GM18517 (cell line): ENCODE results near the gene CD164L2.
"Not testable (repeated sequence)": the region's sequence is repeated elsewhere in the genome, so short reads cannot be mapped to it uniquely, and the experiment has no call there.

Experiments used
- ATAC-seq: cut with Tn5 transposase; IDR thresholded peaks from one replicate; pipeline ENCODE4 v1.9.1; 2021; ENCODE audit warnings: mild to moderate bottlenecking, moderate library complexity; ENCODE audit not compliant: unreplicated experiment

CD164L2 gene

DNA sequence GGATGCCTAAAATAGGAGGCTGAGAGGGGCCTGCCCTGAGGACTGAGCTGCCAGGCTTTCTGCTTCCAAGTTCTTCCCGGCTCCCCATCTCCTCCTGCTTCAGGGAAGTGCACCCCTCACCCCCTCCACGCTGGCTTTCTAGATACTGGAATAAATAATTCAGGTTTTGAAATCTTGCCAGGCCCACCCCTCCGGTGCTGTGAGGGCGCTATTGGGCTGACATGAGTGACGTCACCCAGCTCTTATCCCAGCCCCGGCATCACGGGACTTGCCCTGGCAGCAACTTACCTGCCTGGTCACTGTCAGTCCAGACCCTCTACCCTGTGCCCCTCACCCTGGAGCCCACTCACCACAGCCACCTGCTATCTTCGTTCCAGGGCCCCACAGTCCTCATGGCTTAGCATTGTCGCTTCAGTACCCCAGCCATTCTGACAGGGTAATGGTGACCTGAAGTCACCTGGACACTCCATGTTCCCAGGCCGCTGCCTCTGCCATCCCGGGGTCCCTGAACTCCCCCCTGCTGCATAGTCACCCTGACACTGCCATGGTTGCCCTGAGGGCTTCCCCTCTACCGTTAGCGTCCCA is 8.5 kb upstream of the CD164L2 start:
- no peak for ATAC-seq

DNA sequence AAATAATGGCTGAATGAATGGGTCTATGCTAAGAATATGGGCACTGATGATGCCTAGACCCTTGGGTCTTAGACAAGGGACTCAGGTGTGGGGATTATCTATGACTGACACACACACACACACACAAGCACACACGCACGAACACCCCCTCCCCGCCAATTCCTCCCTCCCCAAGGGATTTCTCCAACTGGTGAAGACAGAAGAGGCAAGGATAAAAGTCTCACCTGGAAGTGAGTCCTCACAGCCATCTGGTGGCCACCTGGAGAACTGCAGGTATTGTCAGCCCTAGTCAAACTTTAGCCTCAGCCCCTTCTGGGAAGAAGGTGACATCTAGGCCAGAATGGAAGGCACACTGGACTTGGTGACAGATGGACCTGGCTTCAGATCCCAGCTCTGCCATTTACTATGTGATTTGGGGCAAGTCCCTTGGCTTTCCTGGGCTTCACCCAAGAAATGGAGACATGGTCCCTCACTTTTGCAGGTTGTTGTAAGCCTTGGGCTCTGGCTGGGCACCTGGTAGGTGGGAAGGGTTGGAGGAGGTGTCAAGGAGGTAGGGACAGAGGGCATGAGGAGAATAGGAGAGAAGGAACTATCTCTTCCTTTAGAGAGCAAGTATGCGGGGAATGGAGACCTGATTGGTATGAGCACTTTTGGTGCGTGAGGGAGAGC is 5.3 kb upstream of the CD164L2 start:
- no peak for ATAC-seq

DNA sequence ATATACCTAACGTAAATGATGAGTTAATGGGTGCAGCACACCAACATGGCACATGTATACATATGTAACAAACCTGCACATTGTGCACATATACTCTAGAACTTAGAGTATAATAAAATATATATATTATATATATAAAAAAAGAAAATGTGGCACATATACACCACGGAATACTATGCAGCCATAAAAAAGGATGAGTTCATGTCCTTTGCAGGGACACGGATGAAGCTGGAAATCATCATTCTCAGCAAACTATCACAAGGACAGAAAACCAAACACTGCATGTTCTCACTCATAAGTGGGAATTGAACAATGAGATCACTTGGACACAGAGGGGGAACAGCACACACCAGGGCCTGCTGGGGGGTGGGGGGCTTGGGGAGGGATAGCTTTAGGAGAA is 1.7 kb upstream of the CD164L2 start:
- not testable (repeated sequence) for ATAC-seq

DNA sequence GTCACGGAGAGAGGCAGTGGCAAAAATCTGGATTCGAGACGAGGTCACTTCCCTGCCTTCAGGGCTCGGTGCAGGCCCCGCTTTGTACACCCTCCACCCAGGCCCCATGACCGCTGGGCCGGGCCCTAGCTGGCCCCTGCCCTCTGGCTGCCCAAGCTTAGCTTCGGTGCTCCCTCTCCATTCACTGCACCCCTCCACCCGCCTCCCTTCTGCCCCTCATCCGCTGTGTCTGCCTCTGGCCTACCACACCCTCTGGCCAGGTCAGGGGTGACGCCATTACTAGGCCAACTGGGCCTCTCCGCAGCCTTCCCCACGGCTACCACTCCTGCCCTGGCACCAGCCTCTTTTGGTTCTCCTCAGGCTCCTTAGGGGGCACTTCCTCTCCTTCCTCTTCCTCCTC is 528 bp upstream of the CD164L2 start:
- ATAC-seq = no peak

DNA sequence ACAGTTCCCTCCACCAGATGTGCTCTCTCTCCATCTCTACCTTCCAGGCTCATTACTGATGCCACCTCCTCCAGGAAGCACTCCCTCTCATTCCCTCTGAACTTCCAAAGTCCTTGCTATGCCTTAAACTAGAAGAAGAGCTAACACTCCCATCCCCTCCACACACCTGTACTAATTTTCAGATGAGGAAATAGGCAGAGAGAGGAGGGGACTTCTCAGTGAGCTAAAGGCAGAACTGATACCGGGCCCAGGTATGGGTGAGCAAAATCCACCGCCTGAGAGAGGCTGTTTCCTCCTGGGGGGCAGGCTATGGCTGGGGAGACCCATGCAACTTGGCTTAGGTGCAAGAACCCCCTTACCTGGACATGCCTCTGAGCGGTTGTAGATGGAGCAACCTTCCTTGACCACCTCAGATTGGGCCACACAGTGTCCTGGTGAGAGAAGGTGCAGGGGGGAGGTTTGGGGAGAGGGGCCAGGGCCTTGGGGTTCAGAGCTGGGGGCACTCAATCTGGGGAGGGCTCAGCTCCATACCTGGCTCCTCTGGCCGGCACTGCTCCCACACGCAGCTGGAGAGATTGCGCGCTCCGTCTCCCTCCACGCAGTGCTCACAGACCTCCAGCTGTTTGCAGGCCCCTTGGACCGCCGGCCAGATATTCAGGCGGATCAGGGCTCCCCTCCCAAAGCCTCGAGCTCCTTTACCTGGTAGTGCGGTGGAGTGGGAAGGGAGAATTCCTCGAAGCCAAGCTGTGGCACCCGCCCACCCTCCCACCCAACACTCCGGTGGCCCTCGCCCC is 967 bp downstream of the CD164L2 start:
- no peak for ATAC-seq

DNA sequence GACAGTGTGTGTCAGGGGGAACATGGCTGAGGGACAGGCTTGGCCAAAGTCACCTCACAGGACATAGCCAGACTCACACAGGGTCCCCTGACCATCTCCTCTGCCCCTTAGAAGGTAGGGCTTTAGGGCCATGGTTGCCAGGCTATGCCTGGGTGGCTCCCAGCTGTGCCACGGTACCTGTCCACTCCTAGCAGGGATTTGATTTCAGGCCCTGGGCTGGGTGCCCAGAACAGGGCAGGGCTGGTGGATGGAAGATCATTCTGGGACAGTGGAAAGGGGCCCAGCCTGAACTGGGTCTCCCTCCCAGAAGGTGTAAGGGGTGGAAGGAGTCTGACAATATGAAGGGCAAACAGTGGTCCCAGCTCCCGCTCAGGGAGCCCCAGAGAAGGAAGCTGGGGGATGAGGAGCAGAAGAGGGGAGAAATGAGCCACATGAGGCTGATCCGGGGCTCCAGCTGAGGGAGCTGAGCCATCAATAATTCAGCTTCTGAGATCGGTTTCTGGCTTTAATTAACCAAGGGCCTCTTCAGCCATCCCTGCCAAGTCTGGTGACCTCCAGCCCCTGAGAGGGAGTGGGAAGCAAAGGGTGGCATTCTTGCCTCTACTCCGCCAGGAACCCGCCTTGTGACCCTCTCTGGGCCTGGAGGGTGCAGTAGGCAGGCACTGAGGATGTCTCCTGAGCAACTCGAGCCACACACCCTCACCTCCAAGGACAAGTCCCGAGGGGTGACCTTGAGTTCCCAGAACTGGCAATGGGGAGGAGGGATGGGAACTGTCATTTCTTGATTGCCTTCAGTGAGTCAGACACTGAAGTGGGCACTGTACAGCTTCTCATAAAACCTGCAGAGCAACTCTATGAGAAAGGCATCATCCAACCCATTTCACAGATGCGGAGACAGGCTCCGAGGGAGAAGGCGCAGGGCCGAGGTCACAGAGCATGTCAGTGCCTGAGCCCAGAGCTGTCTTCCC is 2.1 kb downstream of the CD164L2 start:
- no peak for ATAC-seq

DNA sequence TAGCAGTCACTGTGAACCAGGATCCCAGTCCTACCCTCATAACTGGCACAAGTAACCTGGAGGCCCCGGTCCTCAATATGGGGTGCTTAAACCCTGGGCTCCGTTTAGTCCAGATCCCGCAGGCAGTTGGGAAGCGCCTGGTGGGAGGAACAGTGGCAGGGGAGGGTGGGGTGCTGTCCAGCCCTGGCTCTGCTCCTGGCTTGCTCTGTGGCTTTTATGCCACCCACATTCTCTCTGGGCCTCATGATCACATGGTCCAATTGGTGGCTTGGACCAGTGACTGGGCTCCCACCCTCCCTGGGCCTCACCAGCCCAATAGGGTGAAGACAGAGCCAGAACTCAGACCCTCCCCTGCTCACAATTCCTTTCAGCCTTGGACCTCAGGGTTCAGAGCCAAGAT is 2.9 kb downstream of the CD164L2 start:
- no peak for ATAC-seq

DNA sequence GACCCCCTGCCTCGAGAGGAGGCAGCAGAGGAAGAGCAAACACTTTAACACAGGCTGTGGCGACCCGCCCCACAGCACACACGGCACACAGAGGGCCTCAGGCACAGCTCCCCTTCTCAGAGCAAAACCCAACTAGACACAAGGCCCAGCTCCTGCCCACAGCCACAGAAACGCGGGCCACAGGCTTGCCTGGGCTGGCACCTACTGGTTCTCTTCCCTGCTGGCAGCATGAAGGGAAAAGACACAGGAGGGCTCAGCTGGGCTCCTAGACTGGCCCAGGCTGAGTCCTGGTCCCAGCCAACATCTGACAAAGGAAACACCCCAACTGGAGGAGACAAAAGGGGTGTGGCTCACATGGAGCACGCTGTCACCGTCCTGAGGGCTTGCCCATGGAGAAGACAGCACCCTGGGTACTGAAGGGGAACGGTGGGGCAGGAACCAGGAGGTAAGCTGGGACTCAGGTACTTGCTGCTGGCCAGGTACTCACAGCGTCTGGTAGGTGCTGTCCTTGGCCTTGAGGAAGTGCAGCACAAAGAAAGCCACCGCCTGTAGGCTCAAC is 3.5 kb downstream of the CD164L2 start:
- ATAC-seq = no peak

DNA sequence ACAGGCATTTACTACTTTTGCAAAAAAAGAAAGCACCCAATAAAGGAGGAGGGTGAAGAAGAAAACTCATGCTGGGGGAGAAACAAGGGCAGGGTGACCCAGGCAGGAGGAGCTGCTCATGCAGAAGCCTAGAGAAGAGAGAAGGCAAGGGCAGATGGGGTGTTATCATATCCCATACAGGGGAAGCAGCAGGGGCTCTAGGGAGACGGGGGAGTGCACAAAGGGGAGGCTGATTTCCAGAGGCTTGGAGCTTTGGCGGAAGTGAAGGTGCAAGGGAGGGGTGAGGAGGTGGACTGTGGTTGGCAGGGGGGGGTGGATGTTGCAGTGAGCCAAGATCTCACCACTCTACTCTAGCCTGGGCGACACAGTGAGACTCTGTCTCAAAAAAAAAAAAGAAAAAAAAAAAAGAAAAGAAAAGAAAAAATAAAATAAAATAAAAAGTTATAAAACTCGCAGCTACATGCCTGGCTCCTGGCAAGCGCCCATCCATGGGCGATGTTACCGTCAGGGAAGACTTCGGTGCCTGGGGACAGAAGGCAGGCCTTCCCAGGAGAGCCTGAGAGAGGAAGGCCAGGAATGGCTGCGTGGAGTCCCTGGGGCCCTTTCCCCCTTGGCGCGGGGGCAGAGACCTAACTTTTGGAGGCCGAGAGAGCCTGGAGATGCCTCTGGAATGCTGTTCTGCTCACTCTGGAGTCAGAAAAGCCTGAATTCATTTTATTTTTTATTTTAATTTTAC is 5.2 kb downstream of the CD164L2 start:
- ATAC-seq = no peak

DNA sequence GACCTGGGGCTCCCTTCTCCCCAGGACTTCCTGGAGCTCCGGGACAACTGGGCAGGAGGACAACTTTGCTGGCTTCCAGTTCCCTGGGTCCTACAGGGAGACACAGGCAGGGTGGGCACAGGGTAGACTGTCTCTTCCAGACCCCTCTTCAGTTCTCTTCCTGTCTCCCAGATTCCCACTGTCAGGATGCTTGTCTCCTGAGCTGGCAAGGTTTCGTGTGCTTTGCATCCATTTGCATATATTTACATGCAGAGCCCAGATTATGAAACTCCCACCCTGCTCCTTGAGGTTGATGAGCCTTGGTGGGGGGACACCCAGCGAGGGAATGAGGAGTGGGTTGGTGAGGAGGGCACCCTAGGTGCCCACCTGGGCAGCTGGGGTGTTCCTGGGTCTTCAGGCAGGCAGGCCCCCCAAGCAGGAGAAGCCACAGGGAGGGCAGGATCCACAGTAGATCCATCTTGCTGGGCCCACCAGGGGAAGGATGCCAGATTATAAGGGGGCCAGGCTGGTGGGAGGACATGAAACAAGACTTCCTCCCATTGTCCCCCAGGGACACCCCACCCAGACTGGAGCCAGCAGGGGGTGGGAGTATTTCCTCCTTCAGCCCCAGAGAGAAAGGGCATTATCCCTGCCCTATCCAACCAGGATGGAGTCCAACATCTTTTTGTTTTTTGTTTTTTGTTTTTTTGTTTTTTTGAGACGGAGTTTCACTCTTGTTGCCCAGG is 8.6 kb downstream of the CD164L2 start, which contains the start of gene FCN3:
FCN3 (minus strand) TSS at position 463 of the 725 bp plus-strand sequence; CDS start at position 457, 6 bp downstream.
- ATAC-seq = no peak

DNA sequence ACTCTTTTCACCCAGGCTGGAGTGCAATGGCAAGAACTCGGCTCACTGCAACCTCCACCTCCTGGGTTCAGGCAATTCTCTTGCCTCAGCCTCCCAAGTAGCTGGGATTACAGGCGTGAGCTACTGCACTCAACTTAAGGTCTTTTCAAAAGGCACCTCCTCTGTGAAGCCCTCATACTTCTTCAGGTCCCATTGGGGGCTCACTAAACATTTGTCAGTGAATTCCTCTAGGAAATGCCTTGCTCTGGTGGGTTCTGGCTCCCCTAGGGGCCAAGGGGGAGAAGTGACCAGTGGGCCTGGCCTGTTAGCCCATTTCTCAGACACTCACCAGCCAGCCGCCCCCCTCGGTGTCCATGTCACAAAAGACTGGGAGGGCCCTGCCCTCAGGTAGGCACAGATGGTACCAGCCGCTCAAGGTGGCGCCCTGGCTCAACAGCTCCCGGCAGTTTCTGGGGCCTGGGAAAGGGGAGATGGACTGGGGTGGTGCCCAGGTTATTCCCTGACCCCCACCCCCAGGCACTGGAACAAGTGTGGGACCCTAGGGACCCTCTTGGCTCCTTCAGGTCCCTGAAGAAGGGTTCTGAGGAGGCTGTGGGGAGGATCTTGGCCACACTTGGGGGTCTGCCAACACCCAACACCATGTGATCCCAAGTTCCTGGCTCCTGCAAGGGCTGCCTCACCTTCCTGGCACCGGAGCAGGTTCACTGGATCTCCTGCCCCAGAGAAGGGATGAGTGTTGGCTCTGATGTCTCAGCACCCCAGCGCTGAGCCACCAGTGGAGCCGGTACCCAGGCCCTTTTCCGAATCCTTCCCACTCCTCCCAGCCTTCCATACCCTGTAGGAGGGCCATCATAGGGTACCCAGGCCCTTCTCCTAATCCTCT is 10.1 kb downstream of the CD164L2 start:
- ATAC-seq = no peak

DNA sequence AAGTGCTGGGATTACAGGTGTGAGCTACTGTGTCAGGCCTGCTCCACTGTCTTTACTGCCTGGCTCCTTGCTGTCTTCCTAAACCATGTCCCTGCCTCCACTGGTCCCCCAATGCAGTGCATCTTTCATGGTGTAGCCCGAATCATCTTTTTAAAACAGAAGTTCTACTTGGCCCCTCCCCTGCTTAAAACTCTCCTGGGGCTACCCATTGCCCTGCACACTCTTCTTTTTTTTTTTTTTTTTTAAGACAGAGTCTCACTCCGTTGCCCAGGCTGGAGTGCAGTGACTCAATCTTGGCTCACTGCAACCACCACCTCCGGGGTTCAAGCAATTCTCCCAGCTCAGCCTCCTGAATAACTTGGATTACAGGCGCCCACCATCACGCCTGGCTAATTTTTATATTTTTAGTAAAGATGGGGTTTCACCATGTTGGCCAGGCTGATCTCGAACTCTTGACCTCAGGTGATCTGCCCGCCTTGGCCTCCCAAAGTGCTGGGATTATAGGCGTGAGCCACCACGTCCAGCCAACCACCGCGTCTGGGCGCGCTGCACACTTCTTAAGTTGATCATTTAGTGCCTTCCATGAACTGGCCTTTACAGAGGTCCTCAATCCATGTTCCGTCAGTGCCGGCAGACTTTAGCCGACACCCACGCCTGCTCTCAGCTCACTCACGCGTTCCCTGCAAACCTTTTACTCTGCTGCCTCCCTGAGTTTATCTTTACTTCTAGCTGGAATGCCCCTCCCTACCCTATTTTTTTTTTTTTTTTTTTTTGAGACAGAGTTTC is 10.9 kb downstream of the CD164L2 start:
- no peak for ATAC-seq

DNA sequence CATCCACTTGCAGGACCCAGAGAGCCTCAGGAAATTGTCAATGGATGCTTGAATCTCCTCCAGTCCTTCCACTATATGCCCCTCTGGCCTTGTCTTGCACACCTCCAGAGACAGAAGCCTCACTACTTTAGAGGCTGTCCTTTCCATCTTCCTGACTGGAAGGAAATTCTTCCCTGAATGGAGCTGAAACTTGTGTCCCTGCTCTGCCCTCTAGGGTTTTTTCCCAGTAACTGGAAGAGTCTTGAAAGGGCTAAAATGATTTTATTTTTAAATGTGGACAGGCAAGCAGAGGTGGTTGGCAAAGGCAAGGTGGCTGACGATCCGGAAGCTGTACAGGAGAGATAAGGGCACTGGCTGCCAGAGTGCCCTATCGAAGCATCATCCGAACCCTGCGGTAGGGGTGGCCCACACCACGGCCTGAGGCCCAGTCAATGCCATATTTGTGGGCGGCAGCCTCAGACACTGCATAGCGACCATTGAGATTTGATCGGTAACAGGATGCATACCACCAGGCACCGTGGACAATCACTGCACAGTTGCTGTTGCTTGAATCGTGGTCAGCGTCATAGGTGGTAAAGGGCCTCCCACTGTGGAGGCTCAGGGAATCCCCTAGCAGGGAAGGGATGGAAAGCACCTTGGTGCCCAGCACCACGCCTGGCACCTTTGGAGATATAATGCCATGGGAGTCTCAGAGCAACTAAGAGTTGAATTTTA is 14.1 kb downstream of the CD164L2 start:
- no peak for ATAC-seq

DNA sequence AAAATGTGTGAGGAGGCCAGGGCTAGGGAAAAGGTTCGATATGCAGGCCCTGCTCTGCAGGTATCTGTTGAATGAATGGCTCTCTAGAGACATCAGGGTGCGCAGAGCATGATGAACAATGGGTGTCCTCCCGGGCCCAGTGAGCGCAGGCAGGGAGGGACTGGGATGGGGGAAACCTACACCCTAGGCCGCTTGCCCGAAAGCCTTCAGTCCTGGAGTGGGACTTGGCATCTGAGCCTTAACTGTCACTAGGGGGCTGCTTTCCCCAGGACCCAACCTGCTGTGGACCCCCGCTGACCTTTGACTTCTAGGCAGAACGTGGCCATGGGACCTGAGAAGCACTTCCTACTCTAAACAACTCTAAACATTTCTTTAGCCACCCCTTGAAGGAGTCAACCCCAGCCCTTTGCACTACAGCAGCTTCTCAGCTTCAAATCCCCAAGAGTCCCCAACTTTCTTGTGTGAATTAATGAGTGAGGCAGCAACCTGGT is 15.9 kb downstream of the CD164L2 start:
- no peak for ATAC-seq

DNA sequence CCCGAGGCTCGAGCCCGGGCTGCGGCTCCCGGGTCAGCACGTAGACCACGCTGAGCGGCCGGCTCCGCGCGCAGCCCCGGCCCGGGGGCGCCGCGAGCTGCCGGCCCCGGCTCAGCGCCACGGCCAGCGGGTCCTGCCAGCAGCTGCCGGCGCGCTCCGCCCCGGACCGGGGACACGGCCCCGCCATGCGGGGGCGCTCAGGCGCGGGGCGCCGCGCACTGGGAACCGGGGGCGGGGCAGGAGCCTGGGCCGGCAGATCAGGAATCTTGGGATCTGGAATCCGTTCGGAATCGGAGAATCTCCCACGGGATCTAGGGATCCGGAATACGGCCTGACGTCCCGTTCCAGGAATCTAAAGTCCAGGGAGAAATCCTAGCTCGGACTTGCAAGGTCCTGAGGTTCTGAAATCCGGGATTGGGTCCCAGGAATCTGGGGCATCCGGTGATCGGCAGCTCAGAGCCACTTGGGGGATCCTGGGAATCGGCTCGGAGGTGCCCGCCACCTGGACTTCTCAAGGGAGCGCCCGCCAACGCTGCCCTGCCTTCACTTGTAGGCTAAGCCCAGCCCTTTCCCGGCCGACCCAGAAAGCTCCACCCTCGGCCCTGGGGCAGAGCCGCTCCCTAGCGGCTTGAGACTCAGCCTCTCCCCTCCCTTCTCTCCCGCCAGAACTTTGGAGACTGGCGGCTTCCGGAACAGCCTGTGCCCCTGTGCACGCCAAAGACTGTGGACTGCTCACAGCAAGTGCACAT is 16.5 kb downstream of the CD164L2 start, which contains the start of gene MAP3K6:
MAP3K6 (minus strand) TSS at position 551 of the 749 bp plus-strand sequence; CDS start at position 187, 364 bp downstream.
- no peak for ATAC-seq

DNA sequence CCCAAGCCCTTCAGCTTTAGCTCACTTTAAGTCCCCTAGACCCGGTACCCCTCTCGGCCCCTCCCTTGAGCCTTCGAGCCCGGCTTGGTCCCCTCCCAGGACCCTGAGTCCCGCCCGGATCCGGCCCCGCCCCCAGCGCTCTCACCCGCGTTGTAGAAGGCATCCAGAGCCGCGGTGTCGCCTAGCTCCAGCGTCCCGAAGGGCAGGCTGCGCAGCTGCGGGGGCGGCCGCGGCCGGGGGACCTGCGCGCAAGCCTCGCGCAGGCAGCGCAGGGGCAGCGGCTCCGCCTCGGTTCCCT is 17.1 kb downstream of the CD164L2 start:
- ATAC-seq = no peak
